ENCODE measurements around the gene GPC1. TPM values are rescaled to one million over a fixed set of nuclear protein-coding genes. Genes with fewer than 3 reads are reported as not detected.

The GPC1 gene
- total RNA-seq, 1 donor from 2014 or later = 4.5 TPM

GRCh38 chr2:240395448-240395847, 40.0 kb upstream of the GPC1 start:
- Mint-ChIP-seq H3K9me3 (ENCODE audit: unreplicated experiment) (no peaks in the 10 kb centered on the region), H3K4me3 (ENCODE audit: unreplicated experiment) (no peak overlapping the region), H3K27ac (ENCODE audit: unreplicated experiment) (no peak overlapping the region), H3K27me3 (ENCODE audit: unreplicated experiment) (peaks cover 5% of the 10 kb centered on the region), H3K4me1 (ENCODE audit: unreplicated experiment) (peaks cover 7% of the 10 kb centered on the region), H3K36me3 (ENCODE audit: low read depth, unreplicated experiment) (no peaks in the 10 kb centered on the region)
- DNase-seq (ENCODE audit: low spot score) = no peak
- no peak for TF ChIP-seq CTCF (IDR thresholded peaks at IDR 0.05; ENCODE audit: unreplicated experiment)

- no peak overlapping the region for H3K4me3 Mint-ChIP-seq (ENCODE audit: unreplicated experiment)
- H3K36me3 Mint-ChIP-seq (ENCODE audit: low read depth, unreplicated experiment) = no peaks in the 10 kb centered on the region
- DNase-seq (ENCODE audit: low spot score) = no peak
- no peaks in the 10 kb centered on the region for H3K9me3 Mint-ChIP-seq (ENCODE audit: unreplicated experiment)
- TF ChIP-seq CTCF (IDR thresholded peaks at IDR 0.05; ENCODE audit: unreplicated experiment) = no peak
- no peak overlapping the region for H3K27ac Mint-ChIP-seq (ENCODE audit: unreplicated experiment)
- H3K4me1 Mint-ChIP-seq (ENCODE audit: unreplicated experiment) = peaks cover 7% of the 10 kb centered on the region
- H3K27me3 Mint-ChIP-seq (ENCODE audit: unreplicated experiment) = peaks cover 5% of the 10 kb centered on the region
These were observed 39.4 kb upstream of the GPC1 start for GRCh38 chr2:240395896-240396622.

GRCh38 chr2:240396623-240397541, 38.6 kb upstream of the GPC1 start:
- no peaks in the 10 kb centered on the region for H3K36me3 Mint-ChIP-seq (ENCODE audit: low read depth, unreplicated experiment)

GRCh38 chr2:240397542-240397916, 37.9 kb upstream of the GPC1 start:
- no peak overlapping the region for H3K27ac Mint-ChIP-seq (ENCODE audit: unreplicated experiment)
- no peaks in the 10 kb centered on the region for H3K36me3 Mint-ChIP-seq (ENCODE audit: low read depth, unreplicated experiment)
- H3K27me3 Mint-ChIP-seq (ENCODE audit: unreplicated experiment) = peaks cover 5% of the 10 kb centered on the region
- H3K9me3 Mint-ChIP-seq (ENCODE audit: unreplicated experiment) = no peaks in the 10 kb centered on the region
- DNase-seq (ENCODE audit: low spot score) = peak; percentile 2
- H3K4me1 Mint-ChIP-seq (ENCODE audit: unreplicated experiment) = peaks cover 6% of the 10 kb centered on the region
- H3K4me3 Mint-ChIP-seq (ENCODE audit: unreplicated experiment) = no peak overlapping the region
- no peak for TF ChIP-seq CTCF (IDR thresholded peaks at IDR 0.05; ENCODE audit: unreplicated experiment)

More at GRCh38 chr2:240396623-240397541, 38.6 kb upstream of the GPC1 start:
- DNase-seq (ENCODE audit: low spot score) = no peak
- Mint-ChIP-seq H3K27ac (ENCODE audit: unreplicated experiment) (no peak overlapping the region), H3K4me3 (ENCODE audit: unreplicated experiment) (no peak overlapping the region), H3K27me3 (ENCODE audit: unreplicated experiment) (peaks cover 5% of the 10 kb centered on the region), H3K4me1 (ENCODE audit: unreplicated experiment) (peaks cover 7% of the 10 kb centered on the region), H3K9me3 (ENCODE audit: unreplicated experiment) (no peaks in the 10 kb centered on the region)
- TF ChIP-seq CTCF (IDR thresholded peaks at IDR 0.05; ENCODE audit: unreplicated experiment) = no peak
